GM18502 (cell line): ENCODE data around the gene ROPN1L.
"Not testable (repeated sequence)": the region's sequence is repeated elsewhere in the genome, so short reads cannot be mapped to it uniquely, and the experiment has no call there.

Experiments
- ATAC-seq: cut with Tn5 transposase; IDR thresholded peaks from one replicate; pipeline ENCODE4 v1.9.1; 2021; ENCODE audit warnings: mild to moderate bottlenecking; ENCODE audit not compliant: unreplicated experiment, poor library complexity

Gene ROPN1L

GRCh38 chr5:10475931-10476676 lies 34.4 kb downstream of the ROPN1L start:
- no peak for ATAC-seq

GRCh38 chr5:10476878-10477277 lies 35.2 kb downstream of the ROPN1L start:
- ATAC-seq, result no peak

GRCh38 chr5:10477943-10478342 lies 36.3 kb downstream of the ROPN1L start:
- ATAC-seq, result no peak

- no peak for ATAC-seq
Observed at GRCh38 chr5:10478436-10478835, 36.8 kb downstream of the ROPN1L start.

GRCh38 chr5:10479154-10479721 lies 37.6 kb downstream of the ROPN1L start:
- no peak for ATAC-seq

GRCh38 chr5:10480237-10480985 lies 38.7 kb downstream of the ROPN1L start:
- no peak for ATAC-seq

GRCh38 chr5:10481241-10481935 lies 39.7 kb downstream of the ROPN1L start:
- no peak for ATAC-seq

- ATAC-seq, result no peak
Observed at GRCh38 chr5:10482791-10483530, 41.3 kb downstream of the ROPN1L start.

GRCh38 chr5:10484774-10485141 lies 43.1 kb downstream of the ROPN1L start:
- ATAC-seq, result no peak

GRCh38 chr5:10485142-10485795 lies 43.6 kb downstream of the ROPN1L start:
- no peak for ATAC-seq

GRCh38 chr5:10485897-10486296 lies 44.2 kb downstream of the ROPN1L start:
- no peak for ATAC-seq

- ATAC-seq, result no peak
Observed at GRCh38 chr5:10486511-10487344, 45.0 kb downstream of the ROPN1L start.

GRCh38 chr5:10488144-10488543 lies 46.5 kb downstream of the ROPN1L start:
- no peak for ATAC-seq

- ATAC-seq, result peak; percentile 95
Observed at GRCh38 chr5:10489810-10490426, 48.2 kb downstream of the ROPN1L start.

GRCh38 chr5:10490927-10491672 lies 49.4 kb downstream of the ROPN1L start:
- no peak for ATAC-seq

GRCh38 chr5:10491673-10492026 lies 50.0 kb downstream of the ROPN1L start:
- ATAC-seq, result no peak

GRCh38 chr5:10493884-10494283 lies 52.2 kb downstream of the ROPN1L start:
- no peak for ATAC-seq

- not testable (repeated sequence) for ATAC-seq
Observed at GRCh38 chr5:10494497-10494896, 52.8 kb downstream of the ROPN1L start.
